BLaER1 treated with 17β-estradiol and CSF1 and Interleukin-3, amounts not matched to agents 10 nM and 100 nM (cell line): ENCODE results near the gene NEDD4L.

Experiments
- H3K27ac ChIP-seq, 11 experiments: shearing (Covaris generic); formaldehyde crosslinking; 2 replicates each; pipeline ENCODE4 v1.8.1; 2022
- H3K27me3 ChIP-seq, 11 experiments: shearing (Covaris generic); formaldehyde crosslinking; 2 replicates each; pipeline ENCODE4 v1.8.1; 2022
- H3K36me3 ChIP-seq, 11 experiments: shearing (Covaris generic); formaldehyde crosslinking; 2 replicates each; pipeline ENCODE4 v1.8.1; 2022
- H3K4me1 ChIP-seq, 10 experiments: shearing (Covaris generic); formaldehyde crosslinking; 2 replicates each; pipeline ENCODE4 v1.8.1; 2022
- H3K4me2 ChIP-seq, 11 experiments: shearing (Covaris generic); formaldehyde crosslinking; 2 replicates each; pipeline ENCODE4 v1.8.1; 2022
- H3K4me3 ChIP-seq, 10 experiments: shearing (Covaris generic); formaldehyde crosslinking; 2 replicates each; pipeline ENCODE4 v1.8.1; 2022
- H3K9ac ChIP-seq, 11 experiments: shearing (Covaris generic); formaldehyde crosslinking; 2 replicates each; pipeline ENCODE4 v1.8.1; 2022
- H3K9me3 ChIP-seq, 11 experiments: shearing (Covaris generic); formaldehyde crosslinking; replicated peaks in 1 of 11; 2 replicates each; pipeline ENCODE4 v1.8.1; 2022
- H4K20me1 ChIP-seq, 11 experiments: shearing (Covaris generic); formaldehyde crosslinking; 2 replicates each; pipeline ENCODE4 v1.8.1; 2022
- Cebpa-rat ChIP-seq, 11 experiments: shearing (Covaris generic); IDR thresholded peaks; 2 replicates each; pipeline ENCODE4 v1.8.1; 2022

The NEDD4L gene

DNA sequence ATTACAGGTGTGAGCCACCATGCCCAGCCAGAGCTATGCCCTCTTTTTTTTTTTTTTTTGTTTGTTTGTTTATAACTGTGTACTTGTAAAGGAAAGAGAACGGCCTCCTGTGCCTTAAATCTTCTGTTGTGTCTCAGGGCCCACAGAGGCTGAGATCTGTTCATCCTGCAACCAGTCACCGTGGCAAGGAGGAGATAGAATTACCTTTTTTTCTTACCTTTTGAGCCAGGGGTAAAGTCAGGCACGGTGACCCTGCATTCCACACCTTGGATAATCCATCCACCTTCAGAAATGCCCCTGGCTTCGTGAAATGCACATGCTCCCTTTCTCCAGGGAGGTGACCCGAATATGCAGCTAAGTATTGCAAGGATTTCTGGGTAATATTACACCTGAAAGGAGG, 12.8 kb downstream of the NEDD4L start:
- H3K4me1 ChIP-seq: peaks cover 6 to 21% (median 11%) of the 10 kb centered on the region in 10 experiments

DNA sequence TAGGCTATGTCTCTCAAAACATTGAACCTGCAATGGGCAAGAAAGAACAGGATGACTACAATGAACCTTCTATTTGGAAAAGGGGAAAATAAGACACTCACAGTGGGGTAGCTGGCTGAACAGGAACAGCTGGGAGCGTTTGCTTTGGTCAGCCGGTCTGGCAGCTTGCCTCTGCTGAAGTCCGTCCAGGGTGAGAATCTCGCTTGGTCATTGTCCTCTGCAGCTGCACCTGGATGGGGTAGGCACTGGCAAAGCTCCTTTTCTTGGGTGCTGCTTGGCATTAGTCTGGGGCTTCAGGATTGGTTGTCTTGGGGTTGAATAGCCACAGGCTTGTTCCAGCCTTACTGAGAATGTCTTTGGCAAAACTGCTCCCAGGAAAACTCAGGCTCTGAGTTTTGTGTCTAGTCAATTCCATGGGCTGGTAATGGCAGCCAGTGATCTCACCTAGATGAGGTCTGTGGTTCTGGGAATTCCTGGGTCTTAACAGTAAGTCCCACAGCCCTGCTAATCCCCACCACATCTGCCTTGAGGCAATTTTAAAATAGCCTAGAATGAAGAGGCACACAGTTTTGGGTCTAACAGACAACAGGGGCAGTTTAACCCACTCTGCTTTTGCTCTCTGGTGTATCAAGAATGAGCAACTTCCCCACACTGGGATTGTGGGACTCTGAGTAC, 13.4 kb downstream of the NEDD4L start:
- H4K20me1 ChIP-seq: peaks cover 0 to 87% (median 0%) of the 10 kb centered on the region in 11 experiments; a peak in 7 of 22 replicates
- peaks cover 6 to 21% (median 11%) of the 10 kb centered on the region in 10 experiments for H3K4me1 ChIP-seq
- peaks cover 0 to 12% (median 3%) of the 10 kb centered on the region in 11 experiments; a peak in 7 of 22 replicates for H3K36me3 ChIP-seq
- H3K27me3 ChIP-seq: no peaks in the 10 kb centered on the region
- TF ChIP-seq Cebpa-rat (IDR thresholded peaks at IDR 0.05): no peak
- H3K27ac ChIP-seq: no peak overlapping the region
- no peak overlapping the region for H3K4me3 ChIP-seq
- H3K9me3 ChIP-seq: 0 out of 22 replicates have a peak, but pooled peaks cover 0 to 5% (median 0%) of the 10 kb centered on the region in 11 experiments
- H3K4me2 ChIP-seq: no peak overlapping the region
- H3K9ac ChIP-seq: no peak overlapping the region

More for the DNA sequence above, 12.8 kb downstream of the NEDD4L start:
- Histone ChIP-seq H3K27ac (no peak overlapping the region), H3K4me2 (no peak overlapping the region), H4K20me1 (peaks cover 0 to 87% (median 0%) of the 10 kb centered on the region in 11 experiments; a peak in 8 of 22 replicates), H3K9ac (no peak overlapping the region), H3K27me3 (no peaks in the 10 kb centered on the region), H3K4me3 (no peak overlapping the region), H3K36me3 (peaks cover 0 to 12% (median 3%) of the 10 kb centered on the region in 11 experiments; a peak in 7 of 22 replicates), H3K9me3 (0 out of 22 replicates have a peak, but pooled peaks cover 0 to 5% (median 0%) of the 10 kb centered on the region in 11 experiments)
- TF ChIP-seq Cebpa-rat (IDR thresholded peaks at IDR 0.05): no peak

DNA sequence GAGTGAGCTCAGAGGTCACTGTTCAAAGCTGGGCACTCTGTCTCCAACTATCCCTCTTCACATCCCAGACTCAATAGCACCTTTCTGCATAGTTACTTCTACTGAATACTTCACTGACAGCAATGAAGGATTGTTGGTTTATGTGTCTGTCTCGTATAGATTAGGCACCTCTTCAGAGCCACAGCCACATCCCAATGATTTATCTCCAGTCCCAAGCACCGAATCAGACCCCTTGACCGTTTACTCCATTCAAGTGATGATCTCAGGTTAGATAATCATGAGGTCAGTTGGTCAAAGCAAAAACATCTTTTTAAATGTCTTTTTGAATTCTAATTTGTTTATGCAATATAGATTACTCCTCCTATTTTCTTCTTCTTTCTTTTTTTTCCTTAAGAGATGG, 14.7 kb downstream of the NEDD4L start:
- no peak for TF ChIP-seq Cebpa-rat (IDR thresholded peaks at IDR 0.05)
- Histone ChIP-seq H3K4me2 (no peak overlapping the region), H4K20me1 (peaks cover 0 to 76% (median 0%) of the 10 kb centered on the region in 11 experiments; a peak in 7 of 22 replicates), H3K4me3 (no peak overlapping the region), H3K27me3 (no peaks in the 10 kb centered on the region), H3K4me1 (peaks cover 6 to 21% (median 11%) of the 10 kb centered on the region in 10 experiments), H3K9ac (no peak overlapping the region), H3K36me3 (peaks cover 0 to 12% (median 0%) of the 10 kb centered on the region in 11 experiments; a peak in 7 of 22 replicates), H3K9me3 (0 out of 22 replicates have a peak, but pooled peaks cover 0 to 5% (median 0%) of the 10 kb centered on the region in 11 experiments), H3K27ac (no peak overlapping the region)

DNA sequence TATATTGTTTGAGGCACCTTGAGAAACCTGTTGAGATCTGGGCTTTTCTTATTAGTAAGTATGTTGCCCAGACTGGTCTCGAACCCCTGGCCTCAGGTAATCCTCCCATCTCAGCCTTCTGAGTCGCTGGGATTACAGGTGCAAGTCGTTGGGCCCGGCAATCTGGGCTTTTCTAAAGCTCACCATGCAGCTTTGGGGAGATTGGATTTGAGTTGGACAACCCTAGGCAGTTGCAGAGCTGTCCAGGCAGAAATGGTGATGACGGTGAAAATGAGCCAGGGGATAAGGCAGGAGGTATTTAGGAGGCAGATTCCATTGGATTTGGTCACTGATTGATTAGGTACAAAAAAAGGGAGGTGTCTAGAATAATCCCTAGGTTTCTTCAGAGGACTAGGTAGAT, 16.2 kb downstream of the NEDD4L start:
- no peak overlapping the region for H3K9ac ChIP-seq
- 0 out of 22 replicates have a peak overlapping the region, but pooled peaks of 1 of the 11 experiments have one; percentile 26 for H3K4me2 ChIP-seq
- no peak for TF ChIP-seq Cebpa-rat (IDR thresholded peaks at IDR 0.05)
- no peak overlapping the region for H3K4me3 ChIP-seq
- H3K27ac ChIP-seq: no peak overlapping the region
- H3K4me1 ChIP-seq: peaks cover 0 to 12% (median 8%) of the 10 kb centered on the region in 10 experiments; a peak in 12 of 20 replicates
- H3K27me3 ChIP-seq: no peaks in the 10 kb centered on the region
- H3K36me3 ChIP-seq: peaks cover 0 to 12% (median 0%) of the 10 kb centered on the region in 11 experiments; a peak in 6 of 22 replicates
- H4K20me1 ChIP-seq: peaks cover 0 to 72% (median 0%) of the 10 kb centered on the region in 11 experiments; a peak in 7 of 22 replicates
- 0 out of 22 replicates have a peak, but pooled peaks cover 0 to 5% (median 0%) of the 10 kb centered on the region in 11 experiments for H3K9me3 ChIP-seq

DNA sequence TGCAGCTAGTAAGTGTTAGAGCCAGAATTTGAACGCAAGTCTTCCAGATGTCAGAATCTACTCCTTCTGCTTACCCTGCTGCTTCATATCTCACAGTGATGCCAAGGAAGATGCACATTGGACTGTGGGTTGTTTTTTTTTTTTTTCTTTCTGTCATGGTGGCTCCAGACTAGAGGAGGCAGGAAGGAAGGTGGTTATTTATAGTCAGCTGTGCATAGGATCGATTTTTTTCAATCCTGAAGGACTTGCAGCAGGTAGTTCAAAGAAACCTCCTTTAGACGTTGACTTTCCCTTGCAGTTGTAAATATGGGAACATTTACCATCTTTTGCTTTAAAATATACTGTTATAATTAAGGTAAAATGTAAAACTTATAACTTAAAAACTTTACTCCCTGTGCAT, 17.3 kb downstream of the NEDD4L start:
- H3K27me3 ChIP-seq: no peaks in the 10 kb centered on the region
- H4K20me1 ChIP-seq: peaks cover 0 to 70% (median 0%) of the 10 kb centered on the region in 11 experiments; a peak in 7 of 22 replicates
- H3K36me3 ChIP-seq: peaks cover 0 to 11% (median 0%) of the 10 kb centered on the region in 11 experiments; a peak in 6 of 22 replicates
- H3K4me3 ChIP-seq: no peak overlapping the region
- H3K4me1 ChIP-seq: peaks cover 0 to 12% (median 8%) of the 10 kb centered on the region in 10 experiments; a peak in 12 of 20 replicates
- H3K4me2 ChIP-seq: peak overlapping the region in 7 of 11 experiments; percentile 7 to 38 (median 29); a peak in 12 of 22 replicates
- H3K9ac ChIP-seq: no peak overlapping the region
- peaks cover 0 to 5% (median 0%) of the 10 kb centered on the region in 11 experiments; a peak in 2 of 22 replicates for H3K9me3 ChIP-seq
- H3K27ac ChIP-seq: no peak overlapping the region
- no peak for TF ChIP-seq Cebpa-rat (IDR thresholded peaks at IDR 0.05)

DNA sequence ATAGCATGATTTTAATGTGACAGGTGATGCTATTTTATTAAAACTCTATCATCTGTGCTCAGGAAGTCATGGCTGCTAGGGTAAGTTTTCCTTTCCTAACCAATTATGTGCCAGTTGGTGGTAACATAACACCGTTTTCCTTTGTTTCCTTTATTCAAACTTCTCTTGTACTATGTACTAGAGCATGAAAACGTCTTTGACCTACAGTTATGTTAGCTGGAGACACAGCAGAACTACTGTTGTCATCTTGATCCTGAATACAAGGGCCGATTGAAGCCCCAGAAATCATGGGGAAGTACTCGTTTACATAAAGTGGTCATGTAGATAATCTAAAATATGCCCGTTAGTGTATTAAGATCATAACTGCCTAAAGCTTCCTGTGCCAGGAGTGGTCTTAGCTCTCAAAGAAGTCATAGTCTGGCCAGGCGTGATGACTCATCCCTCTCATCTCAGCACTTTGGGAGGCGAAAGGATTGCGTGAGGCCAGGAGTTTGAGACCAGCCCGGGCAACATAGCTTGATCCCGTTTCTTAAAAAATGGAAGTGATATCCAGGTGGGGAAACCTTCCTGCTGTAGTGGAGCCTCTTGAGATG, 20.5 kb downstream of the NEDD4L start:
- peaks cover 0 to 73% (median 0%) of the 10 kb centered on the region in 11 experiments; a peak in 7 of 22 replicates for H4K20me1 ChIP-seq
- no peaks in the 10 kb centered on the region for H3K27me3 ChIP-seq
- no peak overlapping the region for H3K4me3 ChIP-seq
- H3K9me3 ChIP-seq: no peaks in the 10 kb centered on the region; a peak in 2 of 22 replicates
- no peak for TF ChIP-seq Cebpa-rat (IDR thresholded peaks at IDR 0.05)
- H3K9ac ChIP-seq: no peak overlapping the region
- no peak overlapping the region for H3K27ac ChIP-seq
- no peak overlapping the region for H3K4me2 ChIP-seq
- peaks cover 0 to 14% (median 8%) of the 10 kb centered on the region in 10 experiments; a peak in 12 of 20 replicates for H3K4me1 ChIP-seq
- 0 out of 22 replicates have a peak, but pooled peaks cover 0 to 6% (median 0%) of the 10 kb centered on the region in 11 experiments for H3K36me3 ChIP-seq

DNA sequence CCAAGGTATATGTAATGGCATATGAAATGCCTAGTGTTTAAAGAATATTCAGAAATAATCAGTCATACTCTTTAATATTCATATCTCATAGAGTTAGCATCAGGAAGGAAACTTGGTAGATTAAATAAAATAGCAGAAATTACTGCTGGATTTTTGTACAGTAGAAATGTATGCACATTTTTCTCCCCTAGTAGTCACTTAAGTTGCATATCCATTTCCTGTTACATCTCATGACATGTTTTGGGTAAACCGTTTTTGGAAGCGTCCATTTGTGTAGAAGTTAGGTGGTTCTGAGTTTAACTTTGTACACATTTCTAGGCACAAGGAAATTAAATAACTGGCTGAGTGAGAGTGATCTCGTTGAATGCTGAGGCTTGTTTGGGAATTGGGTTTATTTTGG, 21.9 kb downstream of the NEDD4L start:
- H4K20me1 ChIP-seq: peaks cover 0 to 69% (median 0%) of the 10 kb centered on the region in 11 experiments; a peak in 7 of 22 replicates
- H3K4me3 ChIP-seq: no peak overlapping the region
- no peak overlapping the region for H3K9ac ChIP-seq
- no peaks in the 10 kb centered on the region; a peak in 2 of 22 replicates for H3K9me3 ChIP-seq
- TF ChIP-seq Cebpa-rat (IDR thresholded peaks at IDR 0.05): no peak
- H3K27ac ChIP-seq: no peak overlapping the region
- no peaks in the 10 kb centered on the region for H3K27me3 ChIP-seq
- H3K4me1 ChIP-seq: peaks cover 0 to 9% (median 5%) of the 10 kb centered on the region in 10 experiments; a peak in 12 of 20 replicates
- H3K4me2 ChIP-seq: no peak overlapping the region
- 0 out of 22 replicates have a peak, but pooled peaks cover 0 to 6% (median 0%) of the 10 kb centered on the region in 11 experiments for H3K36me3 ChIP-seq

DNA sequence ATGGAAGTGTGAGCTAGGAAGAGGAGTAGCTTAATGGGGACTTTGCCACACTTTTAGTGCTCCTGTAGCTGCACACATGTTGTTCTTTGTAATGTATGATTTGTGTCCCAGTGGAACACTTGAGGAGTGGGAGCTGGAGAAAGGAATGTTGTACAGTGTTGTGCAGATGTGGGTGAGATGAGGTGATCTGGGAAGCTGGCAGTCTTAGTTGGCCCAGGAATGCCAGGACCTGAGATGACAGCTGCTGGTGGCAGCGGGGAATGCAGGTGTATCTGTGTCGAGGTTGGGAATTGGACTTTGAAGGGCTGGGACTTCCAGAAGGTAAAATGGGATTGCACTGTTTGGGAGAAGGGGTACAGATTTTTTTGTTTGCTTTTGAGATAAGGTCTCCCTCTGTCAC, 23.6 kb downstream of the NEDD4L start:
- Histone ChIP-seq H3K4me3 (no peak overlapping the region), H4K20me1 (peaks cover 0 to 70% (median 0%) of the 10 kb centered on the region in 11 experiments; a peak in 6 of 22 replicates), H3K27ac (no peak overlapping the region), H3K27me3 (no peaks in the 10 kb centered on the region), H3K36me3 (peaks cover 0 to 6% (median 0%) of the 10 kb centered on the region in 11 experiments; a peak in 1 of 22 replicates), H3K4me1 (0 out of 20 replicates have a peak, but pooled peaks cover 0 to 3% (median 0%) of the 10 kb centered on the region in 10 experiments), H3K9ac (no peak overlapping the region), H3K4me2 (no peak overlapping the region), H3K9me3 (peaks cover 0 to 5% (median 0%) of the 10 kb centered on the region in 11 experiments; a peak in 5 of 22 replicates)
- no peak for TF ChIP-seq Cebpa-rat (IDR thresholded peaks at IDR 0.05)
